Muscle of leg (tissue), 11 donors: Measurements from ENCODE around the gene RPTOR. TPM values are rescaled to one million over a fixed set of nuclear protein-coding genes. Genes with fewer than 3 reads are reported as not detected.
"Not testable (repeated sequence)": the region's sequence is repeated elsewhere in the genome, so short reads cannot be mapped to it uniquely, and the experiment has no call there.

Experiments
- DNase-seq: peaks from one replicate; pipeline ENCODE4 v3.0.0; 2013
- H3K27ac ChIP-seq: one replicate; pipeline ENCODE4 v1.5.1; 2013; ENCODE audit warnings: mild to moderate bottlenecking, low read length, control low read depth
- H3K27me3 ChIP-seq: one replicate; pipeline ENCODE4 v1.6.1; 2013; ENCODE audit warnings: low read length; ENCODE audit not compliant: control insufficient read depth, insufficient read depth
- H3K36me3 ChIP-seq: one replicate; pipeline ENCODE4 v1.6.1; 2013; ENCODE audit warnings: low read length; ENCODE audit not compliant: control insufficient read depth, insufficient read depth
- H3K4me1 ChIP-seq: one replicate; pipeline ENCODE4 v1.6.1; 2013; ENCODE audit warnings: low read length; ENCODE audit not compliant: control insufficient read depth, insufficient read depth
- H3K4me3 ChIP-seq: one replicate; pipeline ENCODE4 v1.5.1; 2013; ENCODE audit warnings: low read length, control low read depth
- H3K9me3 ChIP-seq: replicated peaks from 2 replicates; pipeline ENCODE4 v1.6.1; 2013; ENCODE audit warnings: low read depth, low read length; ENCODE audit not compliant: control insufficient read depth
- WGBS: methylation state at CpG from one replicate; pipeline ENCODE4 v1.1.5; 2013; ENCODE audit warnings: missing lambda C conversion rate; ENCODE audit not compliant: insufficient coverage; 5-methylcytosine and 5-hydroxymethylcytosine counted together
- polyA plus RNA-seq, 8 donors: library from polyadenylated mRNA; unstranded; fragments of 120-200 nt; gene quantifications; one replicate each; pipeline versions ENCODE4 v1.2.1 to v1.2.3, GENCODE V29; 2013; ENCODE audit warnings: inconsistent platforms in 1 of 8, low replicate concordance in 1 of 8; ENCODE audit not compliant: insufficient read length in 8 of 8, insufficient read depth in 1 of 8
- total RNA-seq: library from RNA; stranded (reverse); fragments of 120-200 nt; gene quantifications from one replicate; pipeline ENCODE4 v1.2.4, GENCODE V29; 2013

RPTOR gene
- total and polyA plus RNA-seq, 9 donors, result 17.3 to 23.7 (median 20.0) TPM

DNA sequence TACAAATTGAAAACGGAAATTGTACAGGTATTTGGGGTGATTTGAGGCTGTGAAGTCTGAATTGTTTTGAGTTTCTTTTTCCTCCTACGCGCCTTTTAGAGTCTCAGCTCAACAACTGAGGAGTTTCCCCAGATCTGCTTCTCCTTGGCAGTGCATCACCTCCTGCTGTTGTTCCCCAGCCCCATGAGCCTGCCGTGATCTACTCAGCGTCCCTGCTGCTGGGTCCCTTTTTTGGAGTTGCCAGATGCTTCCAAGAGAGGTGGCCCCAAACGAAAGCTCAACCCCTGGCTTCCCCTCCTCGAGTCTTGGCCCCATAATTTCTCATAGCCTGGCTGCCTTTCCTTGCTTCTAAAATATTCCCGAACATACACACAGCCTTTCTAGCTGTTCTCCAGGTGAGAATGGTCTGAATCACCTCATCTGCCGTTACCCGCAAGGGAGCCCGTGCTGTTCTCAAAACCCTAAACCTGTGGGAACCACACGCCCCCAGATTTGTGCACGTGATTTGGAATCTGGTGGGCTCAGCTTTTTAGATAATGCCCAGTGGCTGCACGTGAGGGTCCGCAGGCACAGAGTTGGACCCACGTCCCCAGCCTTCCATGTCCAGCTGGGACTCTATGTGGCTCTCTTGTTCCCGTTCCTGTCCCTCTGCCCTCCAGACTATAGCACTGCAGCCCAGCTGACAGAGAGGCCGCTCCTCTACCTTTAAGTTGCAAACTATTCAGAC is 267.9 kb downstream of the RPTOR start:
- DNase-seq, result no peak
- Histone ChIP-seq H3K27ac (no peak overlapping the region), H3K4me3 (no peak overlapping the region), H3K36me3 (peaks cover 5% of the 10 kb centered on the region), H3K9me3 (peaks cover 5% of the 10 kb centered on the region), H3K4me1 (peaks cover 11% of the 10 kb centered on the region), H3K27me3 (no peaks in the 10 kb centered on the region)
- 80% methylated on average over 16 of the region's 18 CpGs for WGBS

DNA sequence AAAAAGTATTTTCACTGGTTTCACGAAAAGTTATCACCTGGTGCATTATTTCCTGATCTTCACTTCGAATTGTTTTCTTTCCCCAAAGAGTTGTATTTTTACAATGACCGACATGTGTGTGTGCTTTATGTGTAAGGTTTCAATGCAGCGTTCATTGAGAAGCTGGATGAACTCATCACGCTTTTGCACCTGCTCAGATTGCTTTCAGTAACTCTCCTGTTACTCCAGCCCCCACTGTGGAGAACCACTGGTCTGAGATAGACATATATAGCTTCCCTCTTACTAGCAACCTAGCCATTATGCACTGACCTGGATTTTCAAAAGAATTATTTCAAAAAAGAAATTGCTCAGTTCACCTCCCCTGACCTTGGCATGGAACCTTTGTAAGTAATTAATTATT is 268.7 kb downstream of the RPTOR start:
- Histone ChIP-seq H3K4me1 (peaks cover 11% of the 10 kb centered on the region), H3K27me3 (no peaks in the 10 kb centered on the region), H3K27ac (no peak overlapping the region), H3K4me3 (no peak overlapping the region), H3K9me3 (no peaks in the 10 kb centered on the region), H3K36me3 (peaks cover 5% of the 10 kb centered on the region)
- DNase-seq, result no peak
- 46% methylated on average over 2 of the region's 5 CpGs for WGBS

DNA sequence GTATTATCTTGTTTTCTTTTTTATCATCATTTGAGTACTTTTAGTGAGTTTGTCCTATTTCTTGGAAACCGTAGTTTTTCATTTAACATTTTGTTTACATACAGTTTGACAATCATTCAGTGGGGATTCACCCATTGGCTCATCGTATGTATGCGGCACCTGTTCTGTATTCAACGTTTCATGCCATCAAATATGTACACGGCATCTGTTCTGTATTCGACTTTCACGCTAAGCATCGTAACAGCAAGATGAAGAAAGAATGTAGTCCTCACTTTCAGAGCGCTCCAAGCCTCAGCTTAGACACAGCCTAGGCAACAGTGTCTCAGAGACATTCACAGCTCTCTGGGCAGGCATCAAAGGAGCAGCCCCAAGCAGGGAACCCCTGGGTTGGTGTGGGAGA is 269.9 kb downstream of the RPTOR start:
- Histone ChIP-seq H3K27me3 (no peaks in the 10 kb centered on the region), H3K27ac (no peak overlapping the region), H3K9me3 (no peaks in the 10 kb centered on the region), H3K36me3 (peaks cover 5% of the 10 kb centered on the region), H3K4me3 (no peak overlapping the region), H3K4me1 (peaks cover 11% of the 10 kb centered on the region)
- DNase-seq, result no peak
- WGBS, result 86% methylated on average over 7 of the region's 9 CpGs

DNA sequence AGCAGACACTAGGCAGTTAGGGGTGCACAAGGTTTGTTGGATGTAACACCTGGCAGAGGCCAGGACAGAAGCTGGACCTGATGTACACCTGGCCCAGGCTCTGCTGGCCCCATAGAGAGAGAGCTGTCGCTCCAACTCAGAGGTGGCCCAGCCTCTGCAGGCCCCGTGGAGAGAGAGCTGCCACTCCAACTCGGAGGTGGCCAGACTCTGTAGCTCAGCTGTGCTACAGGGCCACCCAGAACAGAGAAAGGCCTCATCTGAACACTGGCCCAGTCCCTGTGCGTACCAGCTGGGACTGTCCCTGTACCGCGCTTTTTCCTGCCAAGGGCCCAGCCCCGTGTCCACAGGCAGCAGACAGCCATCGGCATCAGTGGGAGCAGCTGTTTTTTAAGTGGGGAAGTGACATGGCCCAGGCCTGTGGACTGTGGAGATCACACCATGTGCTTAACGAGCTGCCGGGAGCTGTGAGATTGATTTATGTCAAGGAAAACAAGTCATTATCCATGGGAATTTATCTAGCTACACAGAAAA is 270.6 kb downstream of the RPTOR start:
- no peak overlapping the region for H3K4me3 ChIP-seq
- H3K36me3 ChIP-seq, result peaks cover 5% of the 10 kb centered on the region
- DNase-seq, result no peak
- peaks cover 11% of the 10 kb centered on the region for H3K4me1 ChIP-seq
- H3K9me3 ChIP-seq, result no peaks in the 10 kb centered on the region
- H3K27ac ChIP-seq, result no peak overlapping the region
- no peaks in the 10 kb centered on the region for H3K27me3 ChIP-seq
- WGBS, result 60% methylated on average over 7 of the region's 10 CpGs

DNA sequence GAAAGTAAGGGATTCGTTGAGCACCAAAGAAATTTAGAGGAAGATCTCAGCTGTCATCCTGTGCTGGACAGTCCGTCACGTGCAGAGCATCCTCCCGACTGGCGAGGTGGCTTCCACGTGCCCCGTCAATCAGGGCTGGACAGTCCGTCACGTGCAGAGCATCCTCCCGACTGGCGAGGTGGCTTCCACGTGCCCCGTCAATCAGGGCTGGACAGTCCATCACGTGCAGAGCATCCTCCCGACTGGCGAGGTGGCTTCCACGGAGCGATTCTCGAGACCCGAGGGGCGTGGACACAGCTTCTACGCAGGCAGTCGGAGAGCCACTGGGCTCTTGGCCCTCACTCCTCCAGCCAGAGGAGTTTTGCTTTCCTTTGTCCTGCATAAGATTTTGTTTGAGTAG is 271.1 kb downstream of the RPTOR start:
- WGBS, result 90% methylated on average over 22 of the region's 23 CpGs
- not testable (repeated sequence) for DNase-seq, H3K27me3 ChIP-seq, H3K4me3 ChIP-seq, H3K9me3 ChIP-seq, H3K36me3 ChIP-seq, H3K27ac ChIP-seq
- peaks cover 11% of the 10 kb centered on the region for H3K4me1 ChIP-seq

DNA sequence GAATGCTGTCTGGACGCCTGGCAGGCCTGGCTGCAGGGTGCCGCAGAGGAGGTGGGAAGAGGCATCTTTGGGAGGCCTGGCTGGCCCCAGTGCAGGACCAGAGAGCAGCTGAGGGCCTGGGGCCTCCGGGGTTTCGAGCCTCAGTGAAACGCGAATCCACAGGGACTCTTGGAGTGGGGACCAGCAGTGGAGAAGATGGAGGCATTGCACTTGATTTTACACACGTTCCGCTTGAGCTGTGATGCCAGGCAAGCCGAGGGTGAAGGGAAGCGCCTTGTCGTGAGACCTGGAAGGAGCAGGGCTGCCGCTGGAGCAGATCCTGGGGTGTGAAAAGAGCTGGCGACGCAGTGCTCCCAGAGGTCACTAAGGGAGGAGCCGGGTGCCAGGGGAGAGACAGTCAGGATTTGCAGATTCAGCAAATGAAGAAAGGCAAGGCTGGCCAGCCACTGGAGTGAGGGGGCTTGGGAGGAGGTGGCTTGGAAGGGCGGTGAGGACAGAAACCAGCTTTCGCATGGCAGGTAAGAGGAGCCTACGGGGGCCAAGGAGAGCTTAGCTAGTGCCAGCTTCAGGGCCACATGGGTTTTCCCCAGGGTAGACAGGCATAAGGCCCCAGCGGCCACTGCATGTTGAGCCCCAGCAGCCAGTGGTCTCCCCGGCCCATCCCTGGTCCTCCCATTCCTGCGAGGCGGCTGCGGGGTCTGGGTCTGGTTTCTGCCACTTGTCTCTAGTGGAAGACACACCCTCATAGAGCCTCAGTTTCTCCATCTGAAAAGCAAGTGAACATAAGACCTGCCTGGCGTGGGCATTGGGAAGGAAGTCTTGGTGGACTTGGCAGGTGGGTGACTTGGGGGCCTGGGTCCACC is 271.8 kb downstream of the RPTOR start:
- Histone ChIP-seq H3K27ac (no peak overlapping the region), H3K4me3 (no peak overlapping the region), H3K9me3 (no peaks in the 10 kb centered on the region), H3K36me3 (peaks cover 5% of the 10 kb centered on the region), H3K27me3 (no peaks in the 10 kb centered on the region), H3K4me1 (peaks cover 11% of the 10 kb centered on the region)
- 89% methylated on average over 24 of the region's 24 CpGs for WGBS
- no peak for DNase-seq

DNA sequence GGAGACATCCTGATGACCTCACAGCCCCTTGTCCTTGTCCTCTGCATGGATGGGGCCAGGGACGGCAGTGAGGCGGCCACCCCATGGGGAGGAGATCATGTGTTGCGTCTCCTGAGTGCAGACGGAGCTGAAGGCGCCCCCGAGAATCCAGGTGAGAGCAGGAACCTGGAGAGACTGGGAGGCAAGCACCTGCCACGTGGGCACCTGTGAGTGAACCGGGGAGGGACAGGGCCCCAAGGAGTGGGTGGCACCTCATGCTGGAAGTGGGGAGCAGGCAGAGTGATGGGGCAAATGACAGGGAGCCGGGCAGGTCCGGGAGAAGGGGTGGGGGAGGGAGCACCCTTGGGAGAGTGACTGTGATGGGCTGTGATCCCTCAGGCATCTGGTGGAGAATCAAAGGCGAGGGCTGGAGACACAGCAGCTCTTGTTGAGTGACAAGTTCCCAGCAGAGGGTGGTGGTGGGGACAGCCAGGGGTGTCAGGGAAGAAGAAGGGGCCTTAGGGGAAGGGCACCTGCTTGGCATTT is 272.7 kb downstream of the RPTOR start:
- H3K4me1 ChIP-seq, result peaks cover 11% of the 10 kb centered on the region
- no peak overlapping the region for H3K4me3 ChIP-seq
- H3K27ac ChIP-seq, result no peak overlapping the region
- no peaks in the 10 kb centered on the region for H3K9me3 ChIP-seq
- no peaks in the 10 kb centered on the region for H3K27me3 ChIP-seq
- no peak for DNase-seq
- WGBS, result 91% methylated on average over 11 of the region's 11 CpGs
- peaks cover 8% of the 10 kb centered on the region for H3K36me3 ChIP-seq

DNA sequence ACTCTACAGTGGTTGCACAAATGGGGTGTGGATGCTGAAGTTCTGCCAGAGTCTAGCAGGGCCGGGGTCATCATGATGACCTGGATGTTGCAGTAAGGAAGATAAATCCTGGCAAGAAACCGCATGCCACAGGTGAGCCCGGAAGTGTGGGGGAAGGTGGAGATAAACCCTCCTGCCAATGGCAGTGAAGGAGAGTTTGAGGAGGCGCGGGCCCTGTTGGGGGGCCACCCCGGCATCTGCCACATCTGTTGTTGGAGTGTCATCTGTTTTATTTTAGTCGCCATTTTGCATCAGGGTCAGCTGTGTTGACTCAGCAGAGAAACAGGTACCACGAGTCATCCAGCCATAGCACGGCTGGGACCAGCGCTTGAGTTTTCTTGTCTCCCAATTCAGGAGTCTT is 273.2 kb downstream of the RPTOR start:
- no peak overlapping the region for H3K4me3 ChIP-seq
- no peaks in the 10 kb centered on the region for H3K27me3 ChIP-seq
- H3K36me3 ChIP-seq, result peaks cover 5% of the 10 kb centered on the region
- no peak for DNase-seq
- H3K27ac ChIP-seq, result no peak overlapping the region
- 85% methylated on average over 10 of the region's 10 CpGs for WGBS
- H3K4me1 ChIP-seq, result peaks cover 11% of the 10 kb centered on the region
- H3K9me3 ChIP-seq, result no peaks in the 10 kb centered on the region

DNA sequence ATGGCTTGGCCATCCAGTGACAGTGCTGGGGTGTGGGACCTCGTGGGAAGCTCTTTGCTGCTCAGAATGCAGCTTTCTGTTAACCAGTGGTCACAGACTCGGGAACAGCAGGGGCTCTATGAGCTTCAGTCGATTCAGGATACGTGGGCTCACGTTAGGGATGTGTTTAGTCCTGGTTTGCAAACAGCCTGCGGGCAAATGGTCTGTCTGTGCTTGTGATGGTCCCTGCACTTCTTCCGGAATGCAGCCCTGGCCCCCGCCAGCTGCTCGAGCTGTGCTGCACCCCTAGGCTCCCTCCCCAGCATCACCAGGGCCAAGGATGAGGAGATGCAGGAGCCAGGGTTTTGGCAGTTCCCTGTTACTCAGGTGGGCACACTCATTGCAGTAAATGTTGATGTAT is 274.2 kb downstream of the RPTOR start:
- Histone ChIP-seq H3K27ac (no peak overlapping the region), H3K4me1 (peaks cover 11% of the 10 kb centered on the region), H3K36me3 (peaks cover 9% of the 10 kb centered on the region), H3K4me3 (no peak overlapping the region), H3K9me3 (no peaks in the 10 kb centered on the region), H3K27me3 (no peaks in the 10 kb centered on the region)
- no peak for DNase-seq
- WGBS, result 81% methylated on average over 8 of the region's 9 CpGs
